Measurements from ENCODE around the gene CD96.
"Not testable (repeated sequence)": the region's sequence is repeated elsewhere in the genome, so short reads cannot be mapped to it uniquely, and the experiment has no call there.

The CD96 gene, protein sequence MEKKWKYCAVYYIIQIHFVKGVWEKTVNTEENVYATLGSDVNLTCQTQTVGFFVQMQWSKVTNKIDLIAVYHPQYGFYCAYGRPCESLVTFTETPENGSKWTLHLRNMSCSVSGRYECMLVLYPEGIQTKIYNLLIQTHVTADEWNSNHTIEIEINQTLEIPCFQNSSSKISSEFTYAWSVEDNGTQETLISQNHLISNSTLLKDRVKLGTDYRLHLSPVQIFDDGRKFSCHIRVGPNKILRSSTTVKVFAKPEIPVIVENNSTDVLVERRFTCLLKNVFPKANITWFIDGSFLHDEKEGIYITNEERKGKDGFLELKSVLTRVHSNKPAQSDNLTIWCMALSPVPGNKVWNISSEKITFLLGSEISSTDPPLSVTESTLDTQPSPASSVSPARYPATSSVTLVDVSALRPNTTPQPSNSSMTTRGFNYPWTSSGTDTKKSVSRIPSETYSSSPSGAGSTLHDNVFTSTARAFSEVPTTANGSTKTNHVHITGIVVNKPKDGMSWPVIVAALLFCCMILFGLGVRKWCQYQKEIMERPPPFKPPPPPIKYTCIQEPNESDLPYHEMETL

DNA sequence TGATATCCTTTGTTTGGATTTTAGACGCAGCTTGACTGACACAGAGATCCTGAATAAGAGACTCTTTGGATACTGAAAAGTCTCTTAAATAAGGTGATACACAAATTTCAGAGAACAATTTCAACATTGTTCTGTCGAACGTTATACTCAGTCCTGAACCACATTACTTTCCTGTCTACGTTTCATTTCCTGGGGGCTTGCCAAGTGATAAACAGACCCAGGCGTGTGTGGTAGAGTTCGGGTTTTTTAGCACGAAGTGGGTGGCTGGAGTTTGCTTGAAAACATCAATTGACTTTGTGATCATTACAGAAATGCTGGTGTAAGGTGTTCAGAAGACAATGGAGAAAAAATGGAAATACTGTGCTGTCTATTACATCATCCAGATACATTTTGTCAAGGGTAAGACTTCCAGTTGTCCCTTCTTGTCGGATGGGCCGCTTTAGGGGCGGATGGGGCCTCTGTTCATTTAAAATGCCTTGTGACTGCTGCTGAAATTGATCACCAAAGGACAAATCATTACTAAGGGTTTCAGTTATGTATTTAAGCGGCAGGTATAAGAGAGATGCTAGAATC lies at the start of gene CD96:
Gene CD96, plus strand, starts transcription at position 287 of the 573 bp plus-strand sequence. Its CDS starts 52 bp downstream, at position 339.
- peak; percentile 39 for DNase-seq

DNA sequence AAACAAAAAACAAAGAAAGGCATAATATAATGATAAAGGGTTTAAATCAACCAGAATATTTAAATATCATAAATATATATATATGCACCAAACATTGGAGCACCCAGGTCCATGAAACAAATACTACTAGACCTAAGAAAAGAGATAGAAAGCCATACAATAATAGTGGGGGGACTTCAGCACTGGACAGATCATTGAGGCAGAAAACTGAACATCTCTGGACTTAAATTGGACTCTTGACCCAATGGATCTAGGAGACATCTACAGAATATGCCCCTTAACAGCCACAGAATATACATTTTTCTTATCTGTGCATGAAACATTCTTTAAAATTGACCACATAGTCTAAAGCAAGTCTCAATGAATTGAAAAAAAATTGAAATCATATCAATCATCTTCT lies 48.7 kb upstream of the CD96 start:
- no peak for DNase-seq

DNA sequence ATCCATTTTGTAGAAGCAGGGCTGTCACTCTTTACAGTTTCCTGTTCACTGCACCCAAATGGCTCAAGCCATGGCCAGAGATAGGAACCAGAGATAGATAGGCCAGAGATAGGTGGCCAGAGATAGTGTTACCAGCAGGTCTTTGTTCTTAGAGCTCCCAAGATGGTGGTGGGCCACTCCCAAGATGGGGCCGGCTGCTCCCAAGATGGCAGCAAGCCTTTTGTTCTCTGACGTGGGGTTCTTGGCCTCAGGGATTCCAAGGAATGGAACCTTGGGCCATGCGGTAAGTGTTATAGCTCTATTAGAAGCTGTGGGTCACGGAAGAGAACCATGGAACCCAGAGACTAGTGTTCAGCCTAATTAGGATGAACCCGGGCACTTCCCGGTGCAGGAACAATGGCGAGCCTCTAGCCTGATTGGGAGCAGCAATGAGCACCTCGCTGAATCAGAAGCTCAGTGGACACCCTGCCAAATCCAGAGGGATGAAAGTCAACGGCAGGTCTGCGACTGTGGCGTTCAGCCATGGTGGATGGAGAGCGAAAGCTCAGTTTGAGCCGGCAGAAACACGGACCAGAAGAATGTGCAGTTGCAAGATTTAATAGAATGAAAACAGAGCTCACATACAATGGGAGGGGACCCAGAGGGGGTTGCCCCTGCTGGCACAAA lies 45.0 kb upstream of the CD96 start:
- DNase-seq, result no peak

DNA sequence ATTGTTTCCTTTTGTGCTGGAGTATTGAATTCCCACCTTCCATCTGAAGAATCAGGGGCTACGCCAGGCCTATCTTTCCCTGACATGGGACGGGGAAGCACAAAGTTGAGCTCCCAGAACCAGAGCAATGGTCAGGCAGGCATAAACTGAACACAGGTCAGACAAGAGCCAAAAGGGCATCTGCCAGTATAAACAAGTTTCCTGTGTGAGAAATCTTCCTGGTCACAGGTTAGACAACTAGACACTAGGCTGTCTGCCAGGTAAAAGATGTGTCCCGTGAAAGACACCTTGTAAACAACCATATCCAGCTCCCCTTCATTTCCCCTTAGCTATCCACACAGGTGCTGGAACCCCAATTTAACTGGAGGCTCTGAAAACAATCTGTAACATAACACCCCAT lies 44.0 kb upstream of the CD96 start:
- no peak for DNase-seq

DNA sequence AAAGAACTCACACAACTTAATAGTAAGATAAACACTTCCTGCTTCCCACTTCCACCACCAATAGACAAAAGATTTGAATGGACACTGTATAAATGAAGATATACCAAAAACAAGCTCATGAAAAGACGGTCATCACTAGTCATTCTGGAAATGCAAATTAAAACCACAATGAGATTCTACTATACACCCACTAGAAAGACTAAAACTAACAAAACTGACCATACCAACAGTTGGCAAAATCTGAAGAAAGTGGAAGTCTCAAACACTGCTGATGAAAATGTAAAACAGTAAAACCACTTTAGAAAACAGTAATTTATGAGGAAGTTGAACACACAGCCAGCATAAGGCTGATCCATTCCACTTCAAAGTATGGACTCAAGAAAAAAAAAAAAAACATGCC lies 35.6 kb upstream of the CD96 start:
- DNase-seq, result no peak

DNA sequence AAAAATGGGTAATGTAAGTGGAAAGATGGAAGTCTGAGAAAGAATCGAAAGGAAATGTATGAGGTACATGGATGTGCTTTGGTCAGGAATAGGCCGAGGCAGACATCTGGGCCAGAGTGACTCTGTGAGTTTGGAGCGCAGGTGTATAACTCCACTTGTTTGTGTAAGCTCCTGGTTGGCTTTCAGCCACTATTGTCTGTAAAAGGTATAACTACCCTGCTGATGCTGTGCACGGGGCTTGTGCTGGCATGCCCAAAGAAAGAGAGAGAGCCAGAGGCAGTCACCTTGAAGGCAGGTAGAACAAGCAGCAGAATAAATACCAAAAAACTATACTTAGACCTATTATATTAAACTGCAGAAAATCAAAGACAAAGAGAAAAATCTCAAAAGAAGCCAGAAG lies 32.7 kb upstream of the CD96 start:
- no peak for DNase-seq

DNA sequence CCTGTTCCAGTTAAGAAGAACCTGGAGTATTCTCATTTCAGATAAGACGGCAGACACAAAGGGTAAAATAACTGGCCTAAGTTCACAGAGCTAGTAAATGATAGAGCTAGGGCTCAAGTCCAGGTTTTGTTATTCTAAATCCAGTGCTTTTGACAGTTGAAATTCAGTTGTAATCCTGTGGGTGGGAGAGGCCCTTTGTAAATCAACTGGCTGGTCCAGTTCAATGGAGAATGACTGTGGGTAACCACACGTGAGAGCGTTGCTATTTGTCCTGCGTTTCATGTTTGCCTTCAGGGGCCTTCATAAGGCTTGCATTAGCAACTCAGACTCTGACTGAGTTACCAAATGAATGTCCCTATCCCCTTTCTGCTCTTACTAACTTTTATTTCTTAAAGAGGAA lies 24.2 kb upstream of the CD96 start:
- no peak for DNase-seq

DNA sequence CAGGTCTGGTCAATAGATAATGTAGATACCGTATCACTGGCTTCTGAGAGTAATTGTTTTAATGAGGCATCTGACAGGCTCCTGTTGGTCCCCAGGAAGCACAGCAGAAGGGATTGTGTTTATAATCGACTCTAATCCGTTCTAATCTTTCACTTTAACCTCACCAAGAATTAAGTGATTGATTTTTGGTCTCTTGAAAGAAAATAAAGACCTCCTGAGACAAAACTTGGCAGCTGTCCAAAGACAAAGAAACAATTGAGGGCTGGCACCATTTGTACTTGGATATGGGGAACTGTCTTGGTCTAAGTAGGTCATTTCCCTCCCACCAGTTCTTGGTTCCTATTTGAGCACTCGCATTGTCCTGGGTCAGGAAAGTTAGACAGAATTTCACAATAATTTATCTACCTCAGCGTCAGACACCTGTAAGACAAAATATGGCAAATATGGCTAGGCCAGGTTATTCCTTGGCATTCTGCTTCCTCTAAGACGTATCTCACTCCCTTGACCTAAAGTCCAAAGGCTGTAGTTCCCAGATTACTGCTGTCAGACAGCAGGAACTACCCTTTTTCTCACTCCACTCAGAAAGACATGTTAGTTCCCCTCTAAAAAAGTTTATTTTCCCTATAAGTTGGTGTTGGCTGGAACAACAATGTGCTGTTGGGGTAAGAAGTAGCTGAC lies 22.7 kb upstream of the CD96 start:
- DNase-seq, result no peak

DNA sequence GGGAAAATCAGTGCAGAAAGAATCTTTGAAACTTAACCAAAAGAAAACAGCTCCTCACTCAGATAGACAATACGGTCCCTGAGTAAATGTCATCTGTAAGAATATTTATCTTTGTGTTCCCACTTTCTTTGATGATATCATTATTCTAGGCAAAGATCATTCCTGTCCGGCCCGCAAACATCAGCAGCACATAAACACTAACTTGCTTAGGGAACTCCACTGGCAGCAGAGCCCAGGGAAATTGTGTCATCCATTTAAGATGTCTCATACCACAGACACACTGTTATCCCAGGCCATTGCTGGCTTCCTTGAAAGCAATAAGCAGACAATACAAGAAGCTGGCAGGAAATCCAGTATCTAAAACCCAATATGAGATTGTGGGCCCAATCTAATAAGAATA lies 20.1 kb upstream of the CD96 start:
- DNase-seq, result no peak

DNA sequence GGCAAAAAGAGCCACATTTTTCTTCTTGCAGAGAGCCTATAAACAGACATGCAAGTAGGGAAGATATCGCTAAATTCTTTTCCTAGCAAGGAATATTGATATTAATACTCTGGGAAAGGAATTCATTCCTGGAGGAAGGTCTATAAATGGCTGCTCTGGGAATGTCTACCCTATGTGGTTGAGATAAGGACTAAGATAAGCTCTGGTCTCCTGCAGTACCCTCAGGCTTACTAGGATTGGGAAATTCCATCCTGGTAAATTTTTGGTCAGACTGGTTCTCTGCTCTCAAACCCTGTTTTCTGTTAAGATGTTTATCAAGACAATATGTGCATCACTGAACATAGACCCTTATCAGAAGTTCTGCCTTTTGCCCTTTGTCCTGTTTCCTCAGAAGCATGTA lies 17.5 kb upstream of the CD96 start:
- not testable (repeated sequence) for DNase-seq

DNA sequence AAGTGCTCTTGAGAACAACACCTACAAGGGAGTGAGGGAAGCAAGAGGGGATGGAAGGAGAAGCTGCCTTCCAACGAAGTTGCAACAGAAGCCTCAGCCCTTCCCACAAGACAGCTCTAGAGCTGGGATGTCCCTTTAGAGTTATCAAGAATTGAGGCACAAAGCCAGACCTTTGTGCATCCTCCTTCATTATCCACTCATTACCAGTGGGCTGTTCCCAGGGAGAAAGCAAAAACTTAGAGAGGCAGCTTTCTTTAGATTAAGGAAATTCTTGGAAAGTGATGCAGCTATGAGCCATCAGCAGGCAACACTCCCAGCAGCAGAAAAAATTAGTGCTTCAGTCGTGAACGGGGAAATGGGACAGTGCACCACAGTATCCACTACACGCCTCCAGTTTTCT lies 10.6 kb upstream of the CD96 start:
- no peak for DNase-seq

DNA sequence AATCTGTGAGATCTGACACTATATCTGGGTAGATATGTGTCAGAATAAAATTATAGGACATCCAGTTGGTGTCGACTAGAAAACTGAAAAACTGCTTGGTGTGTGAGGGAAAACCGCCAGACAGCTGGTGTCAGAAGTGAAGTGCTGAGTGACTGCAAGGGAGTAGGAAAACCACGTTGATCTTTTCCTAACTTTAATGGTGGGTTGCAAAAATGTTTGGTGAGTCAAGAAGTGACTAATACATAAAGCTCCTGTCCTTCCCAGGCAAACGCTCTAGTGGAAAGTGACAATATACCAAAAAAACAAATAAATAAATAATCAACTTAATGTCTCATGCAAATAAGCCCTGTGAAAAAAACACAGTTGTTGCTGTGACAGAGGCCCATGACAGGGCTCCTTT lies 7.3 kb upstream of the CD96 start:
- DNase-seq, result no peak

DNA sequence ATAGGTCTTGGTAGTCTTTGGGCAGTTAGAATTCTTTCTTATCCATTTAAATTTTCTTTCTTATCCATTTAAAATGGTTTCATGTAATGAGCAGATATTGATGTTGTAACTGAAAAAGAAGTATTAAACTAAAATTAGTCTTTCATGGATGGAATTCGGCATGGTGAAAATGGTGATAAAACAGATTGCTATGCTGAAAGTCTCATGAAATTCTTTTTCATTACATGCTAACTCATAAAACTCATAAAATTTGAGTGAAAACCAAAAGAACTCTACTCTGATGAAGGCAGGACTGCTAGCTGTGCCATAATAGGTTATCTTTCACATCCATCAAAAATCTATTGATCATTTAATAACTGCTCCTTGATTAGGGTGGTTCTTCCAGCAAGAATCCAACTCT lies 3.9 kb upstream of the CD96 start:
- no peak for DNase-seq

DNA sequence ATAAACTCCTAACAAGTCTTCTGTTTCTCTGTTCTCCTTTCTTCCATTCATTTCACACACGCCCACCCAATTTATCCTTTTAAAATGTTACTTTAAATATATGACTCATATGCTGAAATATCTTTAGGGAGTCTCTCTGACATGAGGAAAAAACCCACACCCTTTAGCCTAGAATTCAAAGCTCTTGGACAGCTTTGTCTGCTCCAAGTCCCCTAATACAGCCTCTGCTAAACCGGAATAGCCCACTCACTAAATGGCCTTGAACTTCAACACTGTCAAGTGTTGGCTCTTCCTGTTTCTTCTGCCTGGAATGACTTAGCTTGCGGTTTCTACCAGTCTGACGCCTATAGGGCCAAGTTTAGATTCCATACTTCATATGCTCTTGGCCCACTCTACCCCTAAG lies 3.3 kb upstream of the CD96 start:
- no peak for DNase-seq

DNA sequence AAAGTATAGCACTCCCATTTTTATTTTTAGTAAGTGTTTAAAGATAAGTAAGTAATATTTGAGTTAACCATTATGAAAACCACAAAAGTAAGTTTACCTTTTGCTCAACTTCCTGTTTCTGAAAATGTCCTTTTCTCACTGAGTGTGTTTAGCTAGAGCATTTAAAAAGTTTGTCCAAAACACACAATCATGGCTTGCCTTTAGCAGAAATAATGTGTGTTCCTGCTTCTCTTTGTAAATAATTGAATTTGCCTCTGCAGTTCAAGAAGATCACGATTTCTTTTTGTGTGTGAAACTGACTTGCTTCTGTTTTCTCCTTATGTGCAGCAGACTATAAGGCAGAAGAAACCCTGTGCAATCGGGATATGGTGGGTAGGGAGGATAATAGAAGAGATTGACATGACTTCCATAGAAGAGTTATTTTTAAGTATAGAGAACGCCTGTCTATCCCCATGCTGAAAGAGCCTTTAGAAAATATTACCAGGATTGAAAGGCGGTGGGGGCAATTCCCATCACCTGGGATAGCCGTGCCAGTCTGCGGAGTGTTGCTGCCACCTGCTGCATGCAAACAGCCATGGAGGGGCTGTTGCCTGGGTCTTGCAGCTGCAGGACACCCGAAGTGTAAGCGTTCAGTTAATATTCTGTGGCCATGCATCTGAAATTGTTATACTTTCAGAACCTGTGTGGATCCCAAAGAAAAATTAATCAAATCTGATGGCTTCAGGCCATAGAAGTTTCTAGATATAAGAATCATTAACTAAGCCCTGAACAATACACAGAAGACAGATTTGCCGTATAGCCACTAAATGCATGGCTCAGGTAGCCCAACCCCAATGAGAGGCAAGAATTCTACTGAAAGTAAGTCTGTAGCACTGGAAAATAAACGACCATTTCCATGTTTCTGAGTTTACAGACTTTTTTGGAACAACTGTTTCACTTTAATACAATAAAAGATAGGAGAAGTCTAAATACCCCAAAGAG lies 2.4 kb upstream of the CD96 start:
- DNase-seq, result peak; percentile 76

DNA sequence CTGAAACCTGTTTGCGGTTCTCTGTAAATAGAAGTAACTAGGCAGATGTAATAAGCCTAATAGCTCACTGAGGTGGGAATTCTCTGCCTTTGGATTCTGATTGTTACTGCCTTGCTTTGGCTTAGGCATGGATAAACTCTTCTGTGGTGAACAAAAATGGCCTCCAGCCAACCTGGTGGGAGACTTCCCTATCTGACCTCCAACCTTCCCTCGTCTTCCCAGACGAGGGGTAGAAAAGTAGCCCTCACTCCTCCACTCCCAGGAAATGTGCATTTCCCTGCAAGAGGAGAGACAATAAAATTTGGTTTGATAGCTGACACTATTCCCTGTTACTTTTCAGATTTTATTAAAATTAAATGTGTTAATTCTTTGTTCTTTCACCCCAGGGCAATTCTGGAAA lies 606 bp upstream of the CD96 start:
- DNase-seq, result no peak

DNA sequence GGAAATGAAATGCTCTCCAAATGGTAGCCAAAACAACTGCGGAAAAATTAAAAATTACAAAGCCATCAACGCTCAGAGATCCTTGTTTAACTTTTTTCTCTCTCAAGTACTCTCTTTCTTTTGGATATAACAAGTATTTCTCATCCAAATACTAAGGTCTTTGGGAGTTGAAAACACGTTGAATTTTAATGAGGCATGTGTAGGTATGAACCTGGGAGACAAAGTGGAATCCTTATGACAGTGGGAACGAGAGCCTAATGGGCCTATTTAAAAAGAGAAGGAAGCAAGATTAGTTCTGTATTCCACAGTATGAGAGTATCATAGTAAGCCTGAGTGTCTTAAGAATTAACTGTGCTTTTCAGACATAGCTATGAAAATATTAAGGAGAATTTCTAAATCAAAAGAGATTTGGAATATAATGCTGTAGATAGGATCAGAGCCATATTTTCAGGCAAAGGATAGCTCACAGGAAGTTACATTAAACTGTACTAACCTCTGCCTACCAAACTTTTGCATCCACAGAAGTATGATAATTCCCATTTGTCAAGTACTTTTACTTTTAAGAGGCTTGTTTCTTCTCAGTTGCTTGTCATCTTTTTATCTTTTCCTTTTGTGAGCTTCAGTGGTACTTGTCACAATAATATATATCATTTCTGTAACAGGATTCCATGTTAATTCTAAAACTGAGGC lies 759 bp downstream of the CD96 start:
- DNase-seq, result no peak

DNA sequence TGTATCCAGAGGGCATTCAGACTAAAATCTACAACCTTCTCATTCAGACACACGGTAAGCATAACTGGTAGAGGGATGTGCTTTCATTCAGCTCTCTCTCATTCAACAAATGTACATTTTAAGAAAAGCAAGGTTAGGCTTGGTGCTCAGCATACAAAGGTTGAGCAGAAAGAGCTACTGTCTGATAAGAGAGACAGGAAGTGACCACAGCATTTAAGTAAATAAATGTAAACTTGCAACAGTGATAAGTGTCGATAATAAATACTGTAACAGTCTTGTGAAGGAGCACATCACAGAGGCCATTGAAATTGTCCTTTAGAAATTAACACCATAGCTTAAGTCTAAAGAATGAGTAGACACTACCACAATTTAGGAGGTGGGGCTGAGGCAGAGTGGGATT lies 3.4 kb downstream of the CD96 start:
- DNase-seq, result no peak

DNA sequence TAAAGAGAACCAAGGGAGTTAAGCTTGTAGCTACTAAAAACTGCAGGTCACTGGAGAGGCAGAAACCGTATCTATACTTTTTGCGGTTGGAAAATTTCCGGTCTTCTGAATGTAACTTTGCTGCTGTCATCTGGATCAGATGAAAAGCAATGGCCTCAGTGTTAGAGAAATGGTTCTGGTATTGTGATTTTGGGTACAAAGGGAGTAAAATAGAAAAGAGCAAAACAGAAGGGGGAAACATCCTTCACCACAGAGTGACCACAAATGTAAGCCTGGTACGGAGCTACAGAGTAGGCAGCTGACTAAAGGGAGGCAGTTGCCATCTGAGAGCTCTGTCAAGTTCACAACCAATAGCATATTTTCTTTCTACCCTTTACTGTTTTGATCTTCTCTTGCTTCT lies 5.6 kb downstream of the CD96 start:
- DNase-seq, result no peak

DNA sequence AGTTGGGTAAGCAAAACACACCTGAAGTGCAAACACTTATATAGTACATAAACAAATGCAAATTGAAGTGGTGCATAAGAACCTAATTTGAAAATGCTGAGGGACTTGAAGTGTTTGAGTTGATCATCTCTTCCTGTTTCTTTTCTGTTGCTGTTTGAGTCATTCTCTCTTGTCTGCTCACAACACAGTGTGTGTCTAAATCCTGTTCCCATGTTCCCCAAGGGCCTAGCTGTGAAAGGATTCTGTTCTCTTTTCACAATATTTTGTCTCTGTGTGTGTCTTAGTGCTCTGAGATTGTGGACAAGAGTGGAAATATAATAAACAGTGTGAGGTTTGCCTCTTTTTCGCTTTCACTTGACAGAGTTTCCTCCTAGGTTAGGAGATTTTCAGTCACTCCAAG lies 6.1 kb downstream of the CD96 start:
- DNase-seq, result no peak

DNA sequence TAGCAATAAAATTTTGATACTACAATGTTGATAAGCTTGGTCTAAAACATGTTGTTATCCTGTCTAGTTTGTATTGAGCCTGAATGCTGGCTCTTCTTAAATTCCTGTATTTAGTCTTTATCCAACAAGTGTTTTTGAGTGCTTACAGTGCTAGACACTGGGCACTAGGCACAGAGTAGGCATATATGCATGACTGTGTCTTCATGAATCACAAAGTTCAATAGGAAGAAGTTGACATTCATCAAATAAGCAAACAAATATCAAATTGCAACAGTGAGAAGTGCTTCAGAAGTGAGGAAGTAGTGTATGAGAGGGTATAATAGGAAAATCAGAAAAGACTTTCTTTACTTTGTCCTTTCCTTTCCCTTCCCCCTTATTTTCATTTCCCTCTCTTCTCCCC lies 6.8 kb downstream of the CD96 start:
- DNase-seq, result no peak

DNA sequence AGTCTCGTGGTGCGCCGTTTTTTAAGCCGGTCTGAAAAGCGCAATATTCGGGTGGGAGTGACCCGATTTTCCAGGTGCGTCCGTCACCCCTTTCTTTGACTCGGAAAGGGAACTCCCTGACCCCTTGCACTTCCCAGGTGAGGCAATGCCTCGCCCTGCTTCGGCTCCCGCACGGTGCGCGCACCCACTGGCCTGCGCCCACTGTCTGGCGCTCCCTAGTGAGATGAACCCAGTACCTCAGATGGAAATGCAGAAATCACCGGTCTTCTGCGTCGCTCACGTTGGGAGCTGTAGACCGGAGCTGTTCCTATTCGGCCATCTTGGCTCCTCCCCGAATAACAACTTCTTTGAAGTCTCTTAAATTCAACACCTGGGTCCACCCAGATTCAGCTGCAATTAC lies 19.9 kb downstream of the CD96 start:
- not testable (repeated sequence) for DNase-seq

Data from NK-92 treated with Interleukin-12 subunit alpha and Interleukin-12 subunit beta, amount 100 ng/mL, for 24 hours (cell line).